CD4-positive, alpha-beta T cell treated with Interleukin-17A for 4 hours (primary cell): ENCODE measurements around the gene ADAMTS14.

Experiments used
- DNase-seq: peaks from one replicate; pipeline ENCODE4 v3.0.0-alpha.2; 2020; ENCODE audit warnings: mixed read lengths

ADAMTS14 gene

DNA sequence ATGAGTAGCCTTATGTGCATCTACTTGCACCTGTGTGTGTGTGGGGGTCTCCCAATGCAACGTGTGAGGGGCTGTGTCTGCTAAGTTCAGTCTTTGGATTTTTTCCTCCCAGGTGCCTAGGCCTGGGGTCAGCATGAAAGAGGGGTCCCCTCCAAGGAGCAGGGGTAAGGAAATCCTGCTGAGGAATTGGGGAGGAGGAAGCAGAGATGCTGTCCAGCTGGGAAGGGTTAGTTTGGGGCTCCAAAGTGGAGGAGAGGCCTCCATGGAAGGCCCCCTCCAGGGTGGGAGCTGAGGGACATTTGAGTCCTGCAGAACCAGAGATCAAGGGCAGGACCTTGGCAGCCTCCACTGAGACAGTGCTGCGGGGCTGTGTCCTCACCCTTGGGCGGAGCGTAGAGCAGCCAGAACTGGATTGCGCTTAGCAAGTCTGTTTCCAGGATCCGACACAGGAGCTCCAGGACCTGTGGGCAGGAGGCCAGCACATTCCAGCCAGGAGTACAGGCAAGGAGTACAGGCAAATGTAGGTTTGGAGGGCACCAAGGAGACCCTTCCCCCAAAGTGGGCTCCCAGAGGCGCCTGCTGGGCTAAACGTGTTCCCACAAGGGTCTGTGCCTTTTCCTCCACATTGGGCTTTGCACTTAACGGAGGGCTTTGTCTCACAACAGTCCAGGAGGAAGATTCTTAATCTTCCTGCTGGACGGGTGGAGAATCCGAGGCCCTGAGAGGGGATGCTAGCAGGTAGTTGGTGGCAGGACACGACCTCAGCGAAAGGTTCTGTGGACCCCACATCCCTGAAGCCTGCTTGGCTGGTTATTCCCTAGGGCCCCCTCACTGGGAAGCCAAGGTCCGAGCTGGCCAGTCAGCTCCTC is 102.7 kb downstream of the ADAMTS14 start:
- no peak for DNase-seq

DNA sequence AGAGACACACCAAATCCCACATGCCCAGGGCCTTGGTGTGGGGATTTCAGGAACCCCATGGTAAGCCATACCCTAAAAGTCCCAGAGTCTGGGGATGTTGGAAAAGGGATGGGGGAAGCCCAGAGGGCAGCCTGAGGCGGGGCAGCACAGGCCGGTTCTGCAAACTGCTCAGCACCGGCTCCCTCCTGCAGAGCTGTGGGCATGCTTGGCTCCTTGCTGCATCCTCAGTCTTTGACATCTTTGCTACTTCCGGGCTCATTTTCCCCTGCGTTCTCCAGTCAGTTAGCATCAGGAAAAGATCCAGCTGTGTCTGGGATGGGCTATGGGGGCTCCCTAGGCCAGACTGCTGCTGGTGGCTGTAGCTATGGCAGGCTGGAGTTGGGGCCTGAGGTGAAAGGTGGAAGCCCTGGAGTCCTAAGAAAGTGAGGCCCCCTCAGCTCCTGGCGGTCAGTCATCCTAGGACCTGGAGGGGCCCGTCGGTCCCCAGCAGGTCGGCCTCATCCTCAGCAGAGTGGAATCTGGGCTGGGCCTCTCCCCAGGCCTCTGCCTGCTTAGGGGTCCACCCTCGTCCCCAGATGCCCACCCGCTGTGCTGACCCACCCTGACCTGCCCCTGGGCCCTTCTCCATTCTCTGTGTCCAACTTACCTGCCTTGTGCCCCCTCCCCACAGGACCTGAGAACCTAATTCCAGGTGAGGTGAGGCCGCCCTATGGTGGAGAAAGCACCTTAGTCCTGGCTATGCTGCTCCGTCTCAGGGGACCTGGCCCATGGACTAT is 103.6 kb downstream of the ADAMTS14 start:
- DNase-seq, result no peak

DNA sequence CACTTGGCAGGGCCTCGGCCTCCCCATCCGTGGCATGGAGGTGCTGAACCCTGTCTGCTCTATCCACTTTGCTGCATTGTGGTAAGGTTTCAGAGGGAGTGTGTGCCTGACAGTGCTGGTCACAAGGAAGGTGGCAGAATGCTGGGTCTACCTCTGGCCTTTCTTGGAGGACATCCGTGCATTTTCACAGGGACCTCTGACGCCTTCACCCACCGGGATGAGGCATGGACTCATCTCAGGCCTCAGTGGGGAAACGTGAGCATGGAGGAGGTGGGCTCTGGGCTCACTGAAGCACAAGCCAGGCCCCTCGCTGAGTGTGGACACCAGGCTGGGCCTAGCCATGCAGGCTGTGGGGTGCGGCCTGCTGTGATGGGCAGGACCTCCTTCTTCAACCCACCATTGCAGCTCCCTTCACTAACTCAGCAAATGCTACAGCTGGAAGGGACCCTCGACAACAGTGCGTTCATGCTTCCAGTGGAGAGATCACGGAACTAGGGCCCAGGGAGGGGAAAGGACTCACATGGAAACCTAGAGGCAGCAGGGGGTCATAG is 104.2 kb downstream of the ADAMTS14 start:
- DNase-seq, result no peak

DNA sequence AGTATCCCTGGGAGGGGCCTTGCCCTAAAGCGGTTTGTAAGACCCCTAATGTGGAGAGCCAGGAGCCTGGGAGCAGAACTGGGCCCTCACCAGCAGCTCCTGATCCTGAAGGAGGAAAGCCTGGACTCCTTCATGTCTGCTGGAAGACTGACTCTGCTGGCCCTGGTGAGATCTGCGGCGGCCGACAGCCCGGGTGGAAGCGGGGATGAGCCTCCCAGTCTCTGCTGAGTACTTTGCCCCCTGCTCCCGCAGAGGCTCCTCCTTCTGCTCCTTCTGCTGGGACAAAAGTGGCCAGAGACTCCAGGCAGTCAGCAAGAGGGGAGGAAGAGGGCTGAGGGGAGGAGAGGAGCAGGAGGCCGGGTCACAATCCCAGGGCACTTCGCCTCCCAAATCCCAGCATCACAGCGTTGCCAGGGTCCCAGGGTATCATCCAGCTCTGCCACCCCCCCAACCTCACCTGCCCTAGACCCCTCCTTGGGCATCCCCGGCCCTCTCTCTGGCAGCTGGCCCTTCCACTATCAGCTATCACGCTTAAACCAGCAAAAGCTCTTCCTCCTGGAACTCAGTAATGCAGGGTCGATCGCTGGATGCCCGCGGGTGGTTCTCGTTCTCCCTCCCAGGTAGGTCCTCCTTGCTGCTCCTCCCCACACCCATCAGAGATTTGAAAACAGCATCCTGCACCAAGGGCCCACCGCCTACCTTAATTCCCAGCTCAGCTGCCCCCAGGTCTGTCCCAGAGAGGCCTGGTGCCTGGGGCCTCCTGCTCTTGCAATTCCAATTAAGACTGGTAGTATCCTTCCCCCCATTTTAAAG is 105.0 kb downstream of the ADAMTS14 start:
- DNase-seq, result no peak

DNA sequence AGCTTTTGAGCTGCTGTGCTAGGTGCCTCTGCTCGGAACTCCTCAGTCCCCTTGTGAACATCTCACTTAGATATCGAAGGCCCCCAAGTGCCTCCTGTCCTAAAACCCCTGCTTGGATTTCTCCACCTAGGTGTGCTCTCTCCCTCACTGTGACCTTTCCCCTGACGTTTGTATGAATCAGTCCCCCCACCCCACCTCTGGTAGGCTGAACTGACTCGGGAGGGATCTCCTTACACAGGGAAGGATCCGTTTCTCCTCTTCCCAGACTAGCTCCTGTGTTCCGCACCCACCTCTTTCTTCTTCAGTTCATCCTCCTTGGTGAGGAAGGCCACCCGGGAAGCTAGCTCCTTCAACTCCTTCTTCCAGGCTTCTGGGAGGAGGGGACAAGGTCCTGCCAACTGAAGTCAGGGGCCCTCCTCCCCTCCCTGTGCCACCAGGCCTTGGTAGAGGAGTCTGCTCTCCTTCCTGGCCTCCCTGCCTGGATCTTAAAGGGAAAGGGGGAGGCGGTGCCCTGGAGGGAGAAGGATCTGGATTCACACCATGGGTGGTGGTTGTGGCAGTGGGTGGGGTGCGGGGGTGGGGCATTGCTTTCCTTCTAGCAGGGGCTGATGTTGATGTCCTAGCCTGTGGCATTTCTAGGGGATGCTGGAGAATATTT is 106.1 kb downstream of the ADAMTS14 start:
- DNase-seq, result no peak

DNA sequence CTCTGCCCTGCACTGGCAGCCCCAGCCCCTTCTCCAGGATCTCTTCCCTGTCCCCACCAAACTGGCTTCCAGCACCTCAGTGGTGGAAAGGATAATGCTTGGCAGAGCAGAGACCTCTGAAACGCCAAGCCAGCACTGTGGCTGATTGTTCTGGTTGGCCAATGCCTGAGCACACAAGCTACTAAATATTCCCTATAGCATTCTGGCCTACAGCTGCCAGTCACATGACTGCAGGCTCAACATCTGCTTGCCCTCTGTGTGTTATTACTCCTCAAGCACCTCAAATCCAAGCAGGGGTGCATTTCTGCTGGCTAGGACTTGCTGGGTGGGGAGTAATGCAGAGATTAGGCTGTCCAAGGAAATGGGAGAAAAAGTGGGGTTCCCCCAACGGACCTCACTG is 106.8 kb downstream of the ADAMTS14 start:
- DNase-seq, result no peak

DNA sequence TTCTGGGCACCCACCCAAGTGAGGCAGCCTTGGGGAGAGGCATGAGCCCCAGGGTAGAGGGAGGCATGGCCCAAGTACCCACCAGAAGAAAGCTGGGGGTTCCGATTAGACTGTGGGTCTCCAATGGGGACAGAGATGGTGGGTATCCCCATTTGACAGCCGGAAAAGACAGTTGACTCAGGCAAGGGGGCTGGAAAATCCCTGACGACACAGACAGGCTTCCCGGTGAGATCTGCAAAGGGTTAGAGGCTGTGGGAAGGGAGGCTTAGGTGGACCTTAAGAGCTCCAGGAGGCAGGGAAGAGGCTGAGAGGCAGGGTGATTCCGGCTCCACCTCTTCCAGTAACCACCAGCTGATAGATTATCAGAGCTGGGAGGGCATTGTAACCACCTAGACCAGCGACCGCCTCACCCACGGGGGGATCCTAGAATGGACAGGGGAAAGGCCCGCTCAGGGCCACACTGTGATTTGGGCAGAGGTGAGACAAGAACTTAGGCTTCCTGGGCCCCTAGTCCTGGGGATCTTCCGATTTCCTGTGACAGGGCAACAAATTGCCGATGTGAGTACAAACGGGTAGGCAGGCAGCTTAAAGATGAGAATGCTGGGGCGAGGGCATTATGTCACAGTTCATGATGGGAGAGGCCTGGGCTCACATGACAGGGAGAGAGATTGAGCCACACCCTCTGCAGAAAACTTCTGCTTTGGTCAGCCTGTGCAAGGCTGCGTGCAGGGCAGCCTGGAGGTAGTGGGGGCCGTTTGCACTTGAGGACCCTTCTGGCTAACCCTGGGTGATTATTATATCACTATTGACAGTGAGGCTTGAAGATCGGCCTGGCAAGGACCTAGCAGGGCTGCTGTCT is 107.4 kb downstream of the ADAMTS14 start:
- DNase-seq, result no peak

DNA sequence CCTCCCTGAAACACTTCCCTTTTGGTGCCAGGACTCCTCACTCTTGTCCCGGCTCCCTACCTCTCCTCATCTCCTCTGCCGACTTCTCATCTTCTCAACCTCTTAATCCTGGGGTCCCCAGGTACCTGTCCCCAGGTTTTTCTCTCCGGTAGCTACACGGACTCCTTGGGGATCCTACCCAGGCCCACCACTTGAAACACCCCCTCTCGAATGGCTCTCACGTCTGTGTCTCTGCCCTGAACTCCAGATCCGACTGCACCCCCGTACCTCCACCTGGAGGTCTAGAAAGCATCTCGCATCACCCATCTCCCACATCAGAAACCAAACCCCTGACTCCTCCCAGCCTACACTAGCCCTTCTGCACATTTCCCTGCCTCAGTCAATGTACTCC is 108.1 kb downstream of the ADAMTS14 start:
- no peak for DNase-seq

DNA sequence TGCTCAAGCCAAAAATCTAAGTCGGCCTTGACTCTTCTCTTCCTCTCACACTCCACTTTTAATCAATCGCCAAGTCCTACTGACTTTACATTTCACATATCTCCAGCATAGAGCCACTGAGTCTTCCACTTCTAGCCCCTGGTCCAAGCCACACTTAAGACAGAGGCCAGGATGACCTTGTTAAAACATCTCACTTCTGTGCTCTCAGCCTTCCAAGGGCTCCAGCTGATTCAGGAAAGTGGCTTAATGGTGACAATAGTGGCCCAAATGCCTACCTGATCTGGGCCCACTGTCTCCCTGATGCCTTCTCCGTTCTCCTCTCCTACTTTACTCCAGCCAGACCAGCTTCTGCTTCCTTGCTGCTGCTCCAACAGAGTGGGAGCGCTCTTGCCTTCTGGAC is 108.5 kb downstream of the ADAMTS14 start:
- no peak for DNase-seq

DNA sequence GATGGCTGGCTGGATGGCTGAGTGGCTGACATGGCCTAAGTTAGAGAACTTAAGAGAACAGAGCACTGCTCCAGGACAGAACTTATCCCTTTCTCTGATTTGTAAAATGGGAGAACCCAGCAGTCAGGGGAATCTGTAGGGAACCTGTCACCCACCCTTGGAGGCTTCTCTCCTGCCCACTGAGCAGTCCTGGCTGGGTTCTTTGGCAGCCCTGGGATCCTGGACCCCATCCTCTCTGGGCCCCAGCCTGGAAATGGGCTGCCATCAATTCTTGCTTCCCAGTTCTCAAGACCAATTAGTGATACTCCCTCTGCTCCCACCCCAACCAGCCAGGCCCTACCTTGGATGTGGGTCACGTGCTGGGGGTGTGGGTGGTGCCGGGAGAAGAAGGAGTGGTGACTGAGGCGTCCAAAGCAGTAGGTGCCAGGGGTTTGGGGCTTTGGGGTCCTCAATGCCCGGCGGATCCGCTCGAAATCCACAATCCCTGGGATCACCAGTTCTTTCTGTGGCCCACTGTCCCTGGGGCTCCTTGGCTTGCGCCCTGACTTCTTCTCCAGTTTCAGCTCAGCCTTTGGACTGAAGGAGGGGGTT is 109.2 kb downstream of the ADAMTS14 start:
- DNase-seq, result no peak

DNA sequence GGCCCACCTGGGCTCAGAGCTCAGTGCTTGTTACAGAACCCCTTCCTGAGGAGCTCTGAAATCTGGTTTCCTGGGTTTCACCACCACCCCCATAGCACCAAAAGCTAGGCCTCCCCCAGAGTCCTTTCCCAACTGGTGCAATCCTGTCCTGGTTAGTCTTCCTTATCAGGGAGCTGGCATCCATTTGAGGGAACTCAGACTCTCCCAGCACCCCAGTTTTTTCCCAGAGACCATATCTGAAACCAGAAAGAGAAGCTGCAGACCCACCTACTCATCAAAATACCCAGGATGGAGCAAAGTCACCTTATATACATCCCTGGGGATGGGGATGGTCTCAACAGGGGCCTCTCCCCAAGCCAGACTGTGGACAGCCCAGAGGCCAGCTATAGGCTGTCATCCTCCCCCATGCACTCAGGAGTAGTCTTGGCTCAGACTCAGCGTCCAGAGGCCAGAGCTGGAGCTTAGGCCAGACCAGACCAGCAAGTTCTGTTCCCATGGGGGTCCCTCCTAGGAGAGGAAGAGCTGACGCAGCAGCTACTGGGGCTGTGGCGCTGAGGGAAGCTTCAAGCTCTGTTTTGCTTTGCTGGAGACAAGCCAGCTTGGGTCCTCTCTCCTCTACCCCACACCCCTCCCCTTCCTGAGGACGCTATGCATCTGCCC is 109.9 kb downstream of the ADAMTS14 start:
- DNase-seq, result no peak

DNA sequence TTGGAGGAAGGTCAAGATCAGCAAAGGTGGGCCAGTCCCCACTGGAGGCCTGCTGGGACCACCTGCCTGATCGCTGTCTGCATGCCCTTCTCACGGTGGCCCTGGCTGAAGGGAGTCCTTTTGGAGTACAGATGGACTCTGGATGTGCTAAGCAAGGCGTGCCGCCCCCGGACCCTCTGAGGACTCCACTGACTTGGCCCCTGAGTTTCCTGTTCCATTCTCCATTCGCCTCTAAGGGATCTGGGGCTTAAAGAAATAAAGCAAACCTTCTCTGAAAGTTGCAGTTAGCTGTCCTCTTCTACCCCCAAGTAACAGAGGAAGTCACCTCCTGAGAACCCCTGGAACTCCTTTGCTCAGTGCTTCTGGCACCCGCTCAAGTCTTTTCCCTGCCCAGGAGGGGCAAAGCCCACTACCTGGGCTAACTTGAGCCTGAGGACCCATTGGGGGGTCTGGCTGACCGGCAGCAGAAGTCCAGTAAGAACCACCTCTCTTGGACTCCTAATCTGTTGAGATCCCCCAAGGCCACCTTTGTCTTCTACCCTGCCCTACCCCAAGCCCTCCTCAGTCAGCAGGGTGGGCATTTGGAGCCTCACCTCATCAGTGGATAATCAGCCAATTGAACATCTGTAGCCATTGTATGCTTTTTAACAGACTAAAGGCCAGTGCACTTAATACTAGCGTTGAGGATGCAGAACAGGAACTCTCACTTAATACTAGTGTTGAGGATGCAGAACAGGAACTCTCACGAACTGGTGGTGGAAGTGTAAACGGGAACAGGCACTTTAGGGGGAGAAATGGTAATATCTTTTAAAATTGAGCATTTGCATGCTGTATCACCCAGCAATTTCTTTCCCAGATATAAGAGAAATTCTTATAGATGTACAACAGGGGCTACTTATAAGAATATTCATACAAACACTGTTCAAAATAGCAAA is 110.7 kb downstream of the ADAMTS14 start:
- DNase-seq, result no peak

DNA sequence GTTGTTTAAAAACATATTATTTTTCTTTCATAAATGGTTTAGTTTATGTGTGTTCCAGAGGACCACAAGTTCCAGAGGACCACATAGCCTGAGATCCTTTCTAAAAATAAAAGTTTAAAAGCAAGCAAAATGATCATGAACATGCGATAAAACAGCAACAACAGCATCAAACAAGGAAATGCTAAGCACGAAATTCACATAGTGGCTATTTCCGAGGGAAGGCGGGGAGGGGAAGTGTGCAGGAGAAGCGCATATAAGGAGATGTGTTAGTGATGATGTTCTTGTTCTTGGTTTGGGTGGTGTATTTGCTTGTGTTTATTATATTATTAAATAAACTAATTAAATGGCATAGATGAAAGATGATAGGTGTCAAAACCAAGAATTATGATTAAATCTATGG is 111.7 kb downstream of the ADAMTS14 start:
- no peak for DNase-seq

DNA sequence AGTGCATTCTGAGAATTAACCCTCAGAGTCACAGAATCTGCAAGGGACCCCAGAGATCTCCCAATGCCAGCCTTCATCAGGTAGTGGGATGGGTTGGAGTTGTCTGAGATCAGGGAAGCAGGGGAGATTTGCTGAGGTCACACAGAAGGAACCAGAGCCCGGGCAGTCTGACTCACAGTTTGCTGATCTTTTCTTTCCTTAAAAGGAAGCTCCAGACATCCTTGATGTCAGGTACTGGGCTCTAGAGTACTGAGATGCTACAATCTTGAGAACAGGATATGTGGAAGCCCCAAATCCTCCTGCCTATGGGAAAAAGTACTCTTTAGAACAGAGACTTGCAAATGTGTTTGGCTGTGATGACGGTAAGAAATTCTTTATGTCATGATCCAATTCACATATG is 112.2 kb downstream of the ADAMTS14 start:
- DNase-seq, result no peak

DNA sequence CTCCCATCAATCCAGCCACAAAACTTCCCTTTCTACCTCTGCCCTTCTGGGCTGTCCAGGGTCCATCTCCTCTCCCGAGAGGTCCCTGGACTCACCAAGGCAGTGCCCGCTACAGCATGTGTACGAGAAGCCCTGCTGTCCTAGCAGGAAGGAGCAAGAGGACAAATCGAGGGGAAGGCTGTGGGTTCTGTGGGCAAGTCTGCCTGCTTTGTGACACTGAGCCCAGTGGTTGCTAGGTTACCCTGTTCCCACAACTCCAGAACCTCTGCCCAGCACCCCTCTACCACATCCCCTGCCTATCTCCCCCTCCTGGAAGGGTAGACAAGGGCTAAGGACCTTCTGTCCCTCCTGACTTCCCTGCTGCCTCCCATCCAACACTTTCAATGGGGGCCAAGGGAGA is 112.9 kb downstream of the ADAMTS14 start, which contains the start of gene TBATA:
Gene TBATA (minus strand): TSS at position 188 of the 400 bp plus-strand sequence. CDS start 1,998 bp downstream, outside the sequence.
- DNase-seq, result no peak

DNA sequence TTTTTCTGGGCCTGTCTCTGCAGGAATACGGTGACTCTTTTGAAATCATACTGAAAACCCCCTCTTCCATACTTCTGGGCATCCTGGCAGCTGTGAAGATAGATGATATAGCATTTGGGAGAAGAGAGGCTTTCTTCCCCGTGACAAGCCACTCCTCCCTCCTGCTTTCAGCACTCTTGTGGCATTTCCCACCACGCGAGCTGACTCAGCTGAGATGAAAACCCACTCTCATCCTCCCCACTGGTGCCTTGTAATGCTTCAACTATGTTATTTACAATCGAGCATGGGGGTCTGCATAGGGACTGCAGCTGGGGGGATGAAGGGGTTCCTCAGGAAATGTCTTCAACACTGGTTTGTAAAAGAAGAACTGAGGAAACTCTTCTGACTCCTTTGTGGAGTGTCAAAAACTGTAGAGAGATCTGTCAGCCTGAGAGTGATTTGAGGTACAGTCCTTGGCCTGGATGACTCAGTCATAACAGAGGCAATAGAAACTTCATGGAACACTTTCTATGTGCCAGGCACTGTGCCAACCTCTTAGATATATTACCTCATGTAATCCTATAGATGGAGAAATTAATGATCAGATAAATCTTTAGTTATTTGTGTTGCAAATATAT is 114.6 kb downstream of the ADAMTS14 start:
- DNase-seq, result no peak

DNA sequence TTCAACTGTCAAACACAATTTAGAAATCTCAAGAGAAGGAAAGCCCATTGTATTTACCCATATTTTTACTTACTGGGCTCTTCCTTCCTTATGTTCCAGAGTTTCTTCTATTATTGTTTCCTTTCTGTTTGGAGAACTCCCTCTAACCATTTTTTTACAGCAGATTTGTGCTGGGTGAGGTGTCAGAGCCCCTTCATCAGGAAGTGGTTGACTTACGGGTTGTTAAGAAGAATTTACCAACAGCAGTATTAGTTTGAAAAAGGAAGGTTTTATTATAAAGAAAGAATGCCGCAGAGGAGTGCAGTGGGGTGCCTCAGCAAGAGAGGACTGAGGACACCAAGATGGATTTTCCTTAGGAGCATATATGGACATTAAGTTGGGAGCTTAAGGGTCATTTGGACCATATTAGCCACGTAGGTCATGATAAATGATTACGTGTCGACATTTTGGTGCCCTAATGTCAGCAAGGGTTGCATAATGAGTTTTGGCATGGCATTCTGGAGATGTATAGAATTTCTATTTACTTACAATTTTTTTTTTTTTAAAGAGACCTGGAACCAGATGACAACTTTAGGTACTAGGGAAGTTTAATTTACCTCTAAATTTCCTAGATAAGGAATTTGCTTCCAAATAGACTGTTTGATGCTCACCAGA is 119.2 kb downstream of the ADAMTS14 start:
- DNase-seq, result no peak

DNA sequence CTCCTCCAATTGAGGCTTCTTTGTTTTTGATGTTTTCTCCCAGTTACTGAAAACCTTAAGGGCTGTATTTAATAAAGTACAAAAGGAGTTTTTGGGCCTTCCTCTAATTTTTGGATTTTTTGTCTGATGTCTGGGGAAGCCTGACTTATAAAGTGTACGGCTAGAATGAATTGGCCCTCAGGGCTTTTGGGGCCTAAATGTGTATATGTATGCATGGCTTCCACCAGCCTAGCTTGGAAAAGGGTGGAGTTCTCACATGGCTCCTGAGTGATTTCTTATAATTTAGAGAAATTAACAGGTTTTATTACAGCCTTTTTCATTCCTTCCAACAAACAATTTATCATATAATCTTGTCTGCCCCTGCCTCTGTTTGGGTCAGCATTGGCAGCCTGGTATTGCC is 123.3 kb downstream of the ADAMTS14 start:
- DNase-seq, result no peak
